IMR-90 (cell line): ENCODE measurements around the gene LYPD4.

Experiments used
- BHLHE40 ChIP-seq: fragments of 150-350 bp; IDR thresholded peaks from 2 replicates; pipeline ENCODE4 v1.6.1; 2016; ENCODE audit warnings: mild to moderate bottlenecking, low read depth, low read length
- CTCF ChIP-seq: conservative IDR thresholded peaks from 2 replicates; pipeline ENCODE4 v1.5.1; 2012; ENCODE audit warnings: mild to moderate bottlenecking, low read depth, low read length, improper control_type of control experiment
- MXI1 ChIP-seq: IDR thresholded peaks from 2 replicates; pipeline ENCODE4 v1.6.1; 2012; ENCODE audit warnings: low read depth, mild to moderate bottlenecking, low read length, moderate library complexity, borderline replicate concordance
- POLR2A ChIP-seq: IDR thresholded peaks from 2 replicates; pipeline ENCODE4 v1.6.1; 2012; ENCODE audit warnings: mild to moderate bottlenecking, low read depth, low read length
- SMC3 ChIP-seq: fragments of 150-350 bp; IDR thresholded peaks from 2 replicates; pipeline ENCODE4 v1.6.1; 2016; ENCODE audit warnings: low read depth, mild to moderate bottlenecking, antibody characterized with exemption, low read length, moderate library complexity

- TF ChIP-seq CTCF (no peak), SMC3 (no peak), POLR2A (no peak), MXI1 (no peak), BHLHE40 (no peak)
Observed at GRCh38 chr19:41793414-41793727, 51.1 kb downstream of the LYPD4 start.
